ENCODE results near the gene ZBTB3. TPM values are rescaled to one million over a fixed set of nuclear protein-coding genes. Genes with fewer than 3 reads are reported as not detected.

ZBTB3 gene
- total and polyA plus RNA-seq, 2 of the 13 experiments (the other 11 are each of a cell fraction or from before 2014, with no cell fraction given): 3.4 to 5.2 TPM

DNA sequence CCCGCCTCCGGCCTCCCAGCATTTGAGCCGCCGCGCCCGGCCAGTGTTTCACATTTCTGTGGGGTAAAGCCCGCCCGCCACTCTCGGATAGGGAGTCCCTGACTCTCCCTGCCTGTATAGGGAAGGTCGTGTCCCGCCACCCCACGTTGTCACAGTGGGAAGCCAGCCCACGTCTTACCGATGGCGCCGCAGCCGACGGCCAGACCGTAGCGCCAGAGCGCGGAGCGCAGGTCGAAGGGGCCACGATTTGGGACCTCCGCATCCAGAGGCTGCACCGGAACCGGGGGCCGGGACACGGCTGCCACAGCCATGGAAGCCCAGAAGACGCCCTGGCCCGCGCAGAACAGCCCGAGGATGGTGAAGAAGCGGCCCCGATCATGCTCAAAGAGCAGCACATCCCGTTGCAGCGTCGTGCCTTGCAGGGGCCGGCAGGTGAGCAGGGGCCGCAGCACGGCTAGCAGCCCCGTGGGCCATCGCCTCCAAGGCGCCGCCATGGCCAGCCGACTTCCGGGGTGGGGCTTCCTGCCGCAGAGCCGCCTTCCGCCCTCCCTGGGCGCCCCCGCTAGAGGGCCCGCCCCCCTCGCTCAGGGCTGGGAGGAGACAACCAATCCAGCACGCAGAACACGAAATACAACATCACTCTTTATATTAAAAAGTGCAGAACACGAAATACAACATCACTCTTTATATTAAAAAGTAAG, 37.7 kb upstream of the ZBTB3 start, which contains the start of gene TMEM223 (continued):
- TF ChIP-seq, protein P1, sequence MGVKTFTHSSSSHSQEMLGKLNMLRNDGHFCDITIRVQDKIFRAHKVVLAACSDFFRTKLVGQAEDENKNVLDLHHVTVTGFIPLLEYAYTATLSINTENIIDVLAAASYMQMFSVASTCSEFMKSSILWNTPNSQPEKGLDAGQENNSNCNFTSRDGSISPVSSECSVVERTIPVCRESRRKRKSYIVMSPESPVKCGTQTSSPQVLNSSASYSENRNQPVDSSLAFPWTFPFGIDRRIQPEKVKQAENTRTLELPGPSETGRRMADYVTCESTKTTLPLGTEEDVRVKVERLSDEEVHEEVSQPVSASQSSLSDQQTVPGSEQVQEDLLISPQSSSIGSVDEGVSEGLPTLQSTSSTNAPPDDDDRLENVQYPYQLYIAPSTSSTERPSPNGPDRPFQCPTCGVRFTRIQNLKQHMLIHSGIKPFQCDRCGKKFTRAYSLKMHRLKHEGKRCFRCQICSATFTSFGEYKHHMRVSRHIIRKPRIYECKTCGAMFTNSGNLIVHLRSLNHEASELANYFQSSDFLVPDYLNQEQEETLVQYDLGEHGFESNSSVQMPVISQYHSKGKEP (CRISPR knock-in tag; IDR thresholded peaks at IDR 0.05): no peak
- TF ChIP-seq TBL1XR1 (IDR thresholded peaks at IDR 0.05; ENCODE audit: borderline replicate concordance, low read length, partially characterized antibody): no peak
- TF ChIP-seq, protein P2, sequence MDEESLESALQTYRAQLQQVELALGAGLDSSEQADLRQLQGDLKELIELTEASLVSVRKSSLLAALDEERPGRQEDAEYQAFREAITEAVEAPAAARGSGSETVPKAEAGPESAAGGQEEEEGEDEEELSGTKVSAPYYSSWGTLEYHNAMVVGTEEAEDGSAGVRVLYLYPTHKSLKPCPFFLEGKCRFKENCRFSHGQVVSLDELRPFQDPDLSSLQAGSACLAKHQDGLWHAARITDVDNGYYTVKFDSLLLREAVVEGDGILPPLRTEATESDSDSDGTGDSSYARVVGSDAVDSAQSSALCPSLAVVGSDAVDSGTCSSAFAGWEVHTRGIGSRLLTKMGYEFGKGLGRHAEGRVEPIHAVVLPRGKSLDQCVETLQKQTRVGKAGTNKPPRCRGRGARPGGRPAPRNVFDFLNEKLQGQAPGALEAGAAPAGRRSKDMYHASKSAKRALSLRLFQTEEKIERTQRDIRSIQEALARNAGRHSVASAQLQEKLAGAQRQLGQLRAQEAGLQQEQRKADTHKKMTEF (CRISPR knock-in tag; IDR thresholded peaks at IDR 0.05): peak; percentile 89
- no peak for TF ChIP-seq ZNF496 (CRISPR knock-in tag; IDR thresholded peaks at IDR 0.05; ENCODE audit: insufficient replicate concordance)
- TF ChIP-seq SMYD3 (CRISPR knock-in tag; IDR thresholded peaks at IDR 0.05): no peak; the same call in 1 of the 2 replicates
- TF ChIP-seq DPF2 (CRISPR knock-in tag; IDR thresholded peaks at IDR 0.05; ENCODE audit: borderline replicate concordance, low read depth): no peak
- TF ChIP-seq ZNF264 (CRISPR knock-in tag; IDR thresholded peaks at IDR 0.05): no peak
- no peak for TF ChIP-seq DNMT3B (CRISPR knock-in tag; conservative IDR thresholded peaks at IDR 0.05)
- TF ChIP-seq, protein P3, sequence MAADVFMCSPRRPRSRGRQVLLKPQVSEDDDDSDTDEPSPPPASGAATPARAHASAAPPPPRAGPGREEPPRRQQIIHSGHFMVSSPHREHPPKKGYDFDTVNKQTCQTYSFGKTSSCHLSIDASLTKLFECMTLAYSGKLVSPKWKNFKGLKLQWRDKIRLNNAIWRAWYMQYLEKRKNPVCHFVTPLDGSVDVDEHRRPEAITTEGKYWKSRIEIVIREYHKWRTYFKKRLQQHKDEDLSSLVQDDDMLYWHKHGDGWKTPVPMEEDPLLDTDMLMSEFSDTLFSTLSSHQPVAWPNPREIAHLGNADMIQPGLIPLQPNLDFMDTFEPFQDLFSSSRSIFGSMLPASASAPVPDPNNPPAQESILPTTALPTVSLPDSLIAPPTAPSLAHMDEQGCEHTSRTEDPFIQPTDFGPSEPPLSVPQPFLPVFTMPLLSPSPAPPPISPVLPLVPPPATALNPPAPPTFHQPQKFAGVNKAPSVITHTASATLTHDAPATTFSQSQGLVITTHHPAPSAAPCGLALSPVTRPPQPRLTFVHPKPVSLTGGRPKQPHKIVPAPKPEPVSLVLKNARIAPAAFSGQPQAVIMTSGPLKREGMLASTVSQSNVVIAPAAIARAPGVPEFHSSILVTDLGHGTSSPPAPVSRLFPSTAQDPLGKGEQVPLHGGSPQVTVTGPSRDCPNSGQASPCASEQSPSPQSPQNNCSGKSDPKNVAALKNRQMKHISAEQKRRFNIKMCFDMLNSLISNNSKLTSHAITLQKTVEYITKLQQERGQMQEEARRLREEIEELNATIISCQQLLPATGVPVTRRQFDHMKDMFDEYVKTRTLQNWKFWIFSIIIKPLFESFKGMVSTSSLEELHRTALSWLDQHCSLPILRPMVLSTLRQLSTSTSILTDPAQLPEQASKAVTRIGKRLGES (CRISPR knock-in tag; IDR thresholded peaks at IDR 0.05; ENCODE audit: borderline replicate concordance): no peak
- no peak for TF ChIP-seq FOXK2 (IDR thresholded peaks at IDR 0.05)
- TF ChIP-seq ZNF232 (CRISPR knock-in tag; IDR thresholded peaks at IDR 0.05; ENCODE audit: borderline replicate concordance): 0 out of 2 replicates have a peak, but pooled peaks have one; percentile 9
- peak; percentile 94 for TF ChIP-seq KAT8 (CRISPR knock-in tag; IDR thresholded peaks at IDR 0.05)
- 0 out of 2 replicates have a peak, but pooled peaks have one; percentile 72 for TF ChIP-seq ZNF747 (CRISPR knock-in tag; IDR thresholded peaks at IDR 0.05; ENCODE audit: borderline replicate concordance)
- TF ChIP-seq IKZF4 (CRISPR knock-in tag; IDR thresholded peaks at IDR 0.05; ENCODE audit: borderline replicate concordance, low read depth, not compliant biosample characterization): peak; percentile 93
- no peak for TF ChIP-seq KAT2B (IDR thresholded peaks at IDR 0.05; ENCODE audit: borderline replicate concordance, low read depth, low read length)
- TF ChIP-seq CHD2 (IDR thresholded peaks at IDR 0.05; ENCODE audit: low read depth, low read length): no peak
- TF ChIP-seq, protein P4, sequence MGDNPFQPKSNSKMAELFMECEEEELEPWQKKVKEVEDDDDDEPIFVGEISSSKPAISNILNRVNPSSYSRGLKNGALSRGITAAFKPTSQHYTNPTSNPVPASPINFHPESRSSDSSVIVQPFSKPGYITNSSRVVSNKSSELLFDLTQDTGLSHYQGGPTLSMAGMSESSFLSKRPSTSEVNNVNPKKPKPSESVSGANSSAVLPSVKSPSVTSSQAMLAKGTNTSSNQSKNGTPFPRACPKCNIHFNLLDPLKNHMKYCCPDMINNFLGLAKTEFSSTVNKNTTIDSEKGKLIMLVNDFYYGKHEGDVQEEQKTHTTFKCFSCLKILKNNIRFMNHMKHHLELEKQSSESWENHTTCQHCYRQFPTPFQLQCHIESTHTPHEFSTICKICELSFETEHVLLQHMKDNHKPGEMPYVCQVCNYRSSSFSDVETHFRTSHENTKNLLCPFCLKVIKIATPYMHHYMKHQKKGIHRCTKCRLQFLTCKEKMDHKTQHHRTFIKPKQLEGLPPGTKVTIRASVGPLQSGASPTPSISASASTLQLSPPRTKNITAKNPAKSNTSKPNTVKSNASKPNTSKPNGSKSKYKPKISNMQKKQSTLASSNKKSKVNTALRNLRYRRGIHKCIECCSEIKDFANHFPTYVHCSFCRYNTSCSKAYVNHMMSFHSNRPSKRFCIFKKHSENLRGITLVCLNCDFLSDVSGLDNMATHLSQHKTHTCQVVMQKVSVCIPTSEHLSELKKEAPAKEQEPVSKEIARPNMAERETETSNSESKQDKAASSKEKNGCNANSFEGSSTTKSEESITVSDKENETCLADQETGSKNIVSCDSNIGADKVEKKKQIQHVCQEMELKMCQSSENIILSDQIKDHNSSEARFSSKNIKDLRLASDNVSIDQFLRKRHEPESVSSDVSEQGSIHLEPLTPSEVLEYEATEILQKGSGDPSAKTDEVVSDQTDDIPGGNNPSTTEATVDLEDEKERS (CRISPR knock-in tag; IDR thresholded peaks at IDR 0.05): no peak; the same call in 1 of the 2 replicates
- peak; percentile 77 for TF ChIP-seq ASH2L (IDR thresholded peaks at IDR 0.05; ENCODE audit: insufficient read length, low read depth, low read length)
- TF ChIP-seq ZMYM4 (CRISPR knock-in tag; IDR thresholded peaks at IDR 0.05): peak; percentile 80
- TF ChIP-seq ZSCAN21 (CRISPR knock-in tag; IDR thresholded peaks at IDR 0.05; ENCODE audit: borderline replicate concordance): peak; percentile 90; the same call in 1 of the 2 replicates
